Body of pancreas (tissue), 4 donors: ENCODE data around the gene GALNT2. TPM values are rescaled to one million over a fixed set of nuclear protein-coding genes. Genes with fewer than 3 reads are reported as not detected.

Experiments
- ATAC-seq: fragments of 150-250 bp; one replicate; pipeline ENCODE4 v1.9.1; 2016
- DNase-seq, 4 donors: peaks; one replicate each; pipeline ENCODE4 v3.0.0-alpha.2; 2019
- H3K27ac ChIP-seq, 4 donors: fragments of 200-600 bp; sonication (generic); 1 replicate in 3 of 4; 2 replicates in 1 of 4; pipeline versions ENCODE4 v1.5.1 to v1.6.1; 2016 to 2019; ENCODE audit warnings: mild to moderate bottlenecking in 1 of 4, mixed read lengths in 1 of 4, moderate library complexity in 1 of 4
- H3K27me3 ChIP-seq, 2 donors: fragments of 200-600 bp; sonication (generic); one replicate each; pipeline ENCODE4 v1.6.0; 2016; ENCODE audit warnings: mild to moderate bottlenecking in 1 of 2
- H3K36me3 ChIP-seq, 2 donors: fragments of 200-600 bp; sonication (generic); replicated peaks in 1 of 2; 2 replicates each; pipeline ENCODE4 v1.5.1; 2016; ENCODE audit warnings: low read depth in 2 of 2; ENCODE audit not compliant: insufficient read depth in 1 of 2
- H3K4me1 ChIP-seq: fragments of 200-600 bp; sonication (generic); one replicate; pipeline ENCODE4 v1.6.0; 2016
- H3K4me3 ChIP-seq, 2 donors: fragments of 200-600 bp; sonication (generic); 1 replicate in 1 of 2; 2 replicates in 1 of 2; pipeline ENCODE4 v1.5.1; 2016 to 2019
- H3K9me3 ChIP-seq, 3 donors: fragments of 200-600 bp; sonication (generic); 1 replicate in 2 of 3; 2 replicates in 1 of 3; pipeline ENCODE4 v1.5.1; 2016
- POLR2A ChIP-seq, 3 donors: fragments of 450-650 bp; IDR thresholded peaks; one replicate each; pipeline ENCODE4 v1.6.1; 2016; ENCODE audit warnings: antibody characterized with exemption in 3 of 3, mild to moderate bottlenecking in 2 of 3
- WGBS, 2 donors: methylation state at CpG; one replicate each; pipeline ENCODE4 v1.1.5; 2017; 5-methylcytosine and 5-hydroxymethylcytosine counted together
- intact Hi-C: fragments of 100-400 bp; cut with DNase I; formaldehyde crosslinking; loops from one replicate; pipeline ENCODE4 v1.15.1; 2023
- total RNA-seq, 2 donors: library from RNA; depleted of rRNA; stranded (reverse); fragments of >200 nt; gene quantifications; one replicate each; pipeline ENCODE4 v1.1.0, GENCODE V29; 2016
- TF ChIP-seq, protein P1 (sequence below), 7 experiments: fragments of 450-650 bp in 4 of 7; fragments of 200-600 bp in 3 of 7; sonication (generic) in 3 of 7; IDR thresholded peaks; one replicate each; pipeline ENCODE4 v1.5.1; 2016 to 2019; ENCODE audit warnings: antibody characterized with exemption in 7 of 7

Gene GALNT2
- total RNA-seq, 2 donors from 2014 or later, result 45.9 to 68.6 TPM

DNA sequence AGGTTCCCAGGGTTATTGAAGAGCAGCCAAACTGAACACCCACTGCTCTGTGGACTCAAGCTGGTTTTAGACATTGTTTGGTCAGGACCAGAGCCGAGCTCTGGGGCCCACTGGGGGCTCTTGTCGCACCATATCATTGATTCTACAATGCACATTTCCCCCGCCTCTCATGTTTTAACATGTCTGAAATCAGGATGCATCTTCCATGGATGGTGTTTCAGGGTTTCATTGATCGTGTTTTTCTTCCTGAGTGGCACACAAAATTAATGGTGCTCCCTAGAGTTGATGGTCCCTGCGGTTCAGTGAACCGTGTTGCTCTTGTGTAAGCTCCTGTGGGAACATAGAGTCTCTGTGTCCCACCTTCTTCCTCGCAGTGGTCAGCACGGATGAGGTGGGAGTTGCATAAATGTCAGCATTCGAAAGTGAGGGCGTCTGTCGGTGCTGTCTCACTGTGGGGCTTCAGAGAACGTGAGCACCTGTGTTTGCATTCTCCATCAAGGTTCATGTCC is 38.3 kb downstream of the GALNT2 start:
- Histone ChIP-seq H3K4me3 (no peak overlapping the region), H3K9me3 (no peaks in the 10 kb centered on the region), H3K27me3 (no peaks in the 10 kb centered on the region), H3K27ac (peak overlapping the region; percentile 78 to 95 (median 87)), H3K36me3 (no peaks in the 10 kb centered on the region), H3K4me1 (peaks cover 78% of the 10 kb centered on the region)
- intact Hi-C loops, result no loop called here
- WGBS, 2 donors, result 27 to 28% methylated on average over 10 to 12 of the region's 12 CpGs
- ATAC-seq (no peak), DNase-seq (no peak)
- TF ChIP-seq POLR2A (IDR thresholded peaks at IDR 0.05), result no peak
- TF ChIP-seq, protein P1, sequence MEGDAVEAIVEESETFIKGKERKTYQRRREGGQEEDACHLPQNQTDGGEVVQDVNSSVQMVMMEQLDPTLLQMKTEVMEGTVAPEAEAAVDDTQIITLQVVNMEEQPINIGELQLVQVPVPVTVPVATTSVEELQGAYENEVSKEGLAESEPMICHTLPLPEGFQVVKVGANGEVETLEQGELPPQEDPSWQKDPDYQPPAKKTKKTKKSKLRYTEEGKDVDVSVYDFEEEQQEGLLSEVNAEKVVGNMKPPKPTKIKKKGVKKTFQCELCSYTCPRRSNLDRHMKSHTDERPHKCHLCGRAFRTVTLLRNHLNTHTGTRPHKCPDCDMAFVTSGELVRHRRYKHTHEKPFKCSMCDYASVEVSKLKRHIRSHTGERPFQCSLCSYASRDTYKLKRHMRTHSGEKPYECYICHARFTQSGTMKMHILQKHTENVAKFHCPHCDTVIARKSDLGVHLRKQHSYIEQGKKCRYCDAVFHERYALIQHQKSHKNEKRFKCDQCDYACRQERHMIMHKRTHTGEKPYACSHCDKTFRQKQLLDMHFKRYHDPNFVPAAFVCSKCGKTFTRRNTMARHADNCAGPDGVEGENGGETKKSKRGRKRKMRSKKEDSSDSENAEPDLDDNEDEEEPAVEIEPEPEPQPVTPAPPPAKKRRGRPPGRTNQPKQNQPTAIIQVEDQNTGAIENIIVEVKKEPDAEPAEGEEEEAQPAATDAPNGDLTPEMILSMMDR (IDR thresholded peaks at IDR 0.05), result no peak

DNA sequence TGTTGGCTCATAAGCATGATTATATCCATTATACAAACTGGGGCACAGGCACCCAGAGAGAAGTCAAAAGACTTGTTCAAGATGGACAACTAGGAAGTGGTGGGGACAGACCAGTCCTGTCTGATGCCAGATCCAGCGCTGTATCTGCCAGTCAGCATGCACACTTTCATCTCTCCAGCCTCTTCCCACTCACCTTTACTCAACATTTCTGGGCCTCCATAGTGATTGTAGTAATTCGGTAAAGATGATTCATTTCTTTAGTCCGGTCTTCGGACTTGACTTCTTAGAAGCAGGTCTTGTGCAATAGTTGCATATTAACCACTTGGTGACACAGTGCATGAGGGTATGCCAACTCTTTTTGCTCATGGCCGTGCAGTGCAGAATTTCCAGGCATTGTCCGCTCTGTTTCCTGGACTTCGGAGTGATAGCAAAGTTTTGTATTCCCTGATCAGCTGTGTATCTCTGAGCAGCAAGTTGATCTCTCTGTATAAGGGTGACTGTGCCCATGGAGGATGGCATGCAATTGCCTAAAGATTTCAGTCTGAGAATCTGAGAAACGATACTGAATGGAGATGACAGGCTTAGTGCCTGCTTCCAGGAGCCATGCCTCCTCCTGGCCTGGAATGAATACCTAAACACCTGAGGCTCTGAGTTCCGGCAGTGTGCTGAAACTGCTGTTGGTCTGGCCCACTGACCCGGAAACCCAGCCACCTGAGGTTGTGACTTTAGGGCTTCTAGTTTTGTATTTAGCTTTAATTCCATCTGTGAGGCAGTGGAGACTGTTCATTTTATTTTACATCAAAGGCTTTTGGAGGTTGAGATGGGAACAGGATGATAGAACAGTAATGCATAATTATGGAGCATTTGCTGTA is 39.0 kb downstream of the GALNT2 start:
- 15 to 21% methylated on average over 8 to 10 of the region's 10 CpGs for WGBS, 2 donors
- TF ChIP-seq POLR2A (IDR thresholded peaks at IDR 0.05), result no peak
- TF ChIP-seq, protein P1 (IDR thresholded peaks at IDR 0.05), result no peak
- H3K9me3 ChIP-seq, result no peaks in the 10 kb centered on the region
- peak; percentile 60 to 84 (median 68) for DNase-seq
- H3K27me3 ChIP-seq, result no peaks in the 10 kb centered on the region
- intact Hi-C loops, result no loop called here
- H3K4me3 ChIP-seq, result no peak overlapping the region
- no peaks in the 10 kb centered on the region for H3K36me3 ChIP-seq
- peak; percentile 72 for ATAC-seq
- H3K4me1 ChIP-seq, result peaks cover 76% of the 10 kb centered on the region
- H3K27ac ChIP-seq, result peak overlapping the region; percentile 78 to 95 (median 87)

DNA sequence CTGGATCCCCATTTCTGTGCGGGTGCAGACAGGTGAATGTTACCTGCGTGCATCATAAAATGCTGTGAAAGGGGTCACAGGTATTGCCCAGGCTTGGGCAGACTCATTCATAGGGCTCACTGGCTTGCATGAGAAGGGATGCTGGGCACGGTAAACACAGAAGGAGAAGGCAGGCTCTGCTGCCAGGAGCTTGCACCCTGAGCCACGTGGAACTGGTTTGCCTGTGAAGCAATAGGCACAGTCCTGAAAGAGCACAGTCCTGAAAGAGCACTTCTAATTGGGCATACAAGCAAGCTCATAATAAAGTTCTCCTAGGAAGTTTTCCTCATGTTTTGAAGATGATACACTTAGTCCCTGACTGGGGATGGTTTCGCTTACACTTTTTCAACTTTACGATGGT is 40.9 kb downstream of the GALNT2 start:
- no peak for TF ChIP-seq POLR2A (IDR thresholded peaks at IDR 0.05)
- TF ChIP-seq, protein P1 (IDR thresholded peaks at IDR 0.05), result no peak
- Histone ChIP-seq H3K27me3 (no peaks in the 10 kb centered on the region), H3K36me3 (no peaks in the 10 kb centered on the region), H3K27ac (no peak overlapping the region), H3K4me3 (no peak overlapping the region), H3K9me3 (no peaks in the 10 kb centered on the region), H3K4me1 (peaks cover 75% of the 10 kb centered on the region)
- no peak for ATAC-seq
- WGBS, 2 donors, result 60 to 71% methylated on average over 6 of the region's 6 CpGs
- no peak for DNase-seq
- intact Hi-C loops, result no loop called here

DNA sequence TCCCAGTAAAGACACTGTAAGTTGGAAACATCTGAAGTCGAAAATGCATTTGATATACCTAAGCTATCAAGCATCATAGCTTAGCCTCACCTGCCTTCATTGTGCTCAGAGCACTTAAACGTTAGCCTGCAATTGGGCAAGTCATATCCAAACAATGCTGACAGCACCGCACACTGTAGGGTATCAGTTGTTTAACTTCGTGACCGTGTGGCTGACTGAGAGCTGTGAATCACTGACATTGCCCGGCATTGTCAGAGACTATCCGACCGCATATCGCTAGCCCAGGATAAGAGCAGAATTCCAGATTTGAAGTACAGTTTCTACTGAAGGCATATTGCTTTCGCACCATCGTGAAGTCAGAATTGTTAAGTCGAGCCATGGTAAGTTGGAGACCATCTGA is 41.5 kb downstream of the GALNT2 start:
- peaks cover 75% of the 10 kb centered on the region for H3K4me1 ChIP-seq
- H3K27ac ChIP-seq, result no peak overlapping the region
- H3K27me3 ChIP-seq, result no peaks in the 10 kb centered on the region
- DNase-seq (no peak), ATAC-seq (no peak)
- 63 to 71% methylated on average over 12 of the region's 12 CpGs for WGBS, 2 donors
- H3K4me3 ChIP-seq, result no peak overlapping the region
- no peaks in the 10 kb centered on the region for H3K36me3 ChIP-seq
- intact Hi-C loops, result no loop called here
- no peaks in the 10 kb centered on the region for H3K9me3 ChIP-seq
- no peak for TF ChIP-seq POLR2A (IDR thresholded peaks at IDR 0.05)
- TF ChIP-seq, protein P1 (IDR thresholded peaks at IDR 0.05), result no peak
